ENCODE measurements around the gene SEC16A.

SEC16A gene

DNA sequence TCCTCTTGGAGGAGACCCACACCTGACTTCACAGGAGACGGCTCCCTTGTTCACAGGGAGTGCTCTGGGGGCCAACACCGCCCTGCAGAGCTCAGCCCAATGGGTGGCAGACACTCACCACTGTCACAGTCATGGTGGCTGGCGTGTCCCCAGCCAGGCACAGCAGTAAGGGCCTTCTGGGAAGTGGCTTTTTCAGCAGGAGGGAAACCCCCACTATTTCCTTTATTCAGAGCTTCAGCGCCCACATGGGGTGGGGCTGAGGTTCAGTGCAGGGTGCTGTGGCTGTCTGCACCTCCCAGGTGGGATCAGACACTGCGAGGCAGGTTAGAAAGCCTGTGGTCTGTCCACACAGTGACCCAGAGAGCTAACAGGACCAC is 79.3 kb downstream of the SEC16A start:
- Histone ChIP-seq H3K27me3 (ENCODE audit: insufficient read depth, poor library complexity, severe bottlenecking) (no peaks in the 10 kb centered on the region), H3K27ac (replicated peaks) (no peak overlapping the region), H3K4me3 (replicated peaks; ENCODE audit: insufficient read depth, low read length) (no peak overlapping the region)
- no peak for DNase-seq (ENCODE audit: low read depth in 1 of 2, low spot score in 1 of 2)
- TF ChIP-seq SPI1 (IDR thresholded peaks at IDR 0.05; ENCODE audit: borderline replicate concordance, low read depth) (no peak), GABPA (IDR thresholded peaks at IDR 0.05; ENCODE audit: low read depth) (no peak), POLR2AphosphoS5 (IDR thresholded peaks at IDR 0.05; ENCODE audit: low read depth) (no peak)
- TF ChIP-seq, protein P1, sequence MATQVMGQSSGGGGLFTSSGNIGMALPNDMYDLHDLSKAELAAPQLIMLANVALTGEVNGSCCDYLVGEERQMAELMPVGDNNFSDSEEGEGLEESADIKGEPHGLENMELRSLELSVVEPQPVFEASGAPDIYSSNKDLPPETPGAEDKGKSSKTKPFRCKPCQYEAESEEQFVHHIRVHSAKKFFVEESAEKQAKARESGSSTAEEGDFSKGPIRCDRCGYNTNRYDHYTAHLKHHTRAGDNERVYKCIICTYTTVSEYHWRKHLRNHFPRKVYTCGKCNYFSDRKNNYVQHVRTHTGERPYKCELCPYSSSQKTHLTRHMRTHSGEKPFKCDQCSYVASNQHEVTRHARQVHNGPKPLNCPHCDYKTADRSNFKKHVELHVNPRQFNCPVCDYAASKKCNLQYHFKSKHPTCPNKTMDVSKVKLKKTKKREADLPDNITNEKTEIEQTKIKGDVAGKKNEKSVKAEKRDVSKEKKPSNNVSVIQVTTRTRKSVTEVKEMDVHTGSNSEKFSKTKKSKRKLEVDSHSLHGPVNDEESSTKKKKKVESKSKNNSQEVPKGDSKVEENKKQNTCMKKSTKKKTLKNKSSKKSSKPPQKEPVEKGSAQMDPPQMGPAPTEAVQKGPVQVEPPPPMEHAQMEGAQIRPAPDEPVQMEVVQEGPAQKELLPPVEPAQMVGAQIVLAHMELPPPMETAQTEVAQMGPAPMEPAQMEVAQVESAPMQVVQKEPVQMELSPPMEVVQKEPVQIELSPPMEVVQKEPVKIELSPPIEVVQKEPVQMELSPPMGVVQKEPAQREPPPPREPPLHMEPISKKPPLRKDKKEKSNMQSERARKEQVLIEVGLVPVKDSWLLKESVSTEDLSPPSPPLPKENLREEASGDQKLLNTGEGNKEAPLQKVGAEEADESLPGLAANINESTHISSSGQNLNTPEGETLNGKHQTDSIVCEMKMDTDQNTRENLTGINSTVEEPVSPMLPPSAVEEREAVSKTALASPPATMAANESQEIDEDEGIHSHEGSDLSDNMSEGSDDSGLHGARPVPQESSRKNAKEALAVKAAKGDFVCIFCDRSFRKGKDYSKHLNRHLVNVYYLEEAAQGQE (IDR thresholded peaks at IDR 0.05; ENCODE audit: insufficient replicate concordance, low read depth) = no peak
- TF ChIP-seq, protein P2, sequence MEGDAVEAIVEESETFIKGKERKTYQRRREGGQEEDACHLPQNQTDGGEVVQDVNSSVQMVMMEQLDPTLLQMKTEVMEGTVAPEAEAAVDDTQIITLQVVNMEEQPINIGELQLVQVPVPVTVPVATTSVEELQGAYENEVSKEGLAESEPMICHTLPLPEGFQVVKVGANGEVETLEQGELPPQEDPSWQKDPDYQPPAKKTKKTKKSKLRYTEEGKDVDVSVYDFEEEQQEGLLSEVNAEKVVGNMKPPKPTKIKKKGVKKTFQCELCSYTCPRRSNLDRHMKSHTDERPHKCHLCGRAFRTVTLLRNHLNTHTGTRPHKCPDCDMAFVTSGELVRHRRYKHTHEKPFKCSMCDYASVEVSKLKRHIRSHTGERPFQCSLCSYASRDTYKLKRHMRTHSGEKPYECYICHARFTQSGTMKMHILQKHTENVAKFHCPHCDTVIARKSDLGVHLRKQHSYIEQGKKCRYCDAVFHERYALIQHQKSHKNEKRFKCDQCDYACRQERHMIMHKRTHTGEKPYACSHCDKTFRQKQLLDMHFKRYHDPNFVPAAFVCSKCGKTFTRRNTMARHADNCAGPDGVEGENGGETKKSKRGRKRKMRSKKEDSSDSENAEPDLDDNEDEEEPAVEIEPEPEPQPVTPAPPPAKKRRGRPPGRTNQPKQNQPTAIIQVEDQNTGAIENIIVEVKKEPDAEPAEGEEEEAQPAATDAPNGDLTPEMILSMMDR (IDR thresholded peaks at IDR 0.05; ENCODE audit: insufficient read depth, low read length) = no peak

DNA sequence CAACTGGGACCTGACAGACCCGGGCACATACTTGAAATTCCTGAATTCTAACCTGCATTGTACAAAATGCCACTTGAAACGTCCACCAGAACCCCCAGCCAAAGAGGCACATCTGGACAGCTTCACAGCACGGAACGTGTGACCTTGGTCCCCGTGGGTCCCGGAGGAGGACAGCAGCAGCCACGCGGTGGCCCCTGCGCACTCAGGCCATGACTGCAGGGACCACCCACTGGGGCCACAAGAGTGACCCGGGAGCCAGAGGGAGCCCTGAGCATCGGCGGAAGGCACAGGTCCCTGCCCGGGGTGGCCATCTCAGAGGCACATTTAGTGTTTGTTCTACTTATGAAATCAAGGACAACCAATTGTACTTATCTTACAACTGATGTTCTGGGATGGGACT is 80.8 kb downstream of the SEC16A start:
- no peaks in the 10 kb centered on the region for H3K27me3 ChIP-seq (ENCODE audit: insufficient read depth, poor library complexity, severe bottlenecking)
- TF ChIP-seq, protein P1 (IDR thresholded peaks at IDR 0.05; ENCODE audit: insufficient replicate concordance, low read depth) = no peak
- TF ChIP-seq SPI1 (IDR thresholded peaks at IDR 0.05; ENCODE audit: borderline replicate concordance, low read depth) (no peak), POLR2AphosphoS5 (IDR thresholded peaks at IDR 0.05; ENCODE audit: low read depth) (no peak), GABPA (IDR thresholded peaks at IDR 0.05; ENCODE audit: low read depth) (no peak)
- TF ChIP-seq, protein P2 (IDR thresholded peaks at IDR 0.05; ENCODE audit: insufficient read depth, low read length) = no peak
- no peak for DNase-seq (ENCODE audit: low read depth in 1 of 2, low spot score in 1 of 2)
- no peak overlapping the region for H3K27ac ChIP-seq (replicated peaks)
- H3K4me3 ChIP-seq (replicated peaks; ENCODE audit: insufficient read depth, low read length) = no peak overlapping the region

DNA sequence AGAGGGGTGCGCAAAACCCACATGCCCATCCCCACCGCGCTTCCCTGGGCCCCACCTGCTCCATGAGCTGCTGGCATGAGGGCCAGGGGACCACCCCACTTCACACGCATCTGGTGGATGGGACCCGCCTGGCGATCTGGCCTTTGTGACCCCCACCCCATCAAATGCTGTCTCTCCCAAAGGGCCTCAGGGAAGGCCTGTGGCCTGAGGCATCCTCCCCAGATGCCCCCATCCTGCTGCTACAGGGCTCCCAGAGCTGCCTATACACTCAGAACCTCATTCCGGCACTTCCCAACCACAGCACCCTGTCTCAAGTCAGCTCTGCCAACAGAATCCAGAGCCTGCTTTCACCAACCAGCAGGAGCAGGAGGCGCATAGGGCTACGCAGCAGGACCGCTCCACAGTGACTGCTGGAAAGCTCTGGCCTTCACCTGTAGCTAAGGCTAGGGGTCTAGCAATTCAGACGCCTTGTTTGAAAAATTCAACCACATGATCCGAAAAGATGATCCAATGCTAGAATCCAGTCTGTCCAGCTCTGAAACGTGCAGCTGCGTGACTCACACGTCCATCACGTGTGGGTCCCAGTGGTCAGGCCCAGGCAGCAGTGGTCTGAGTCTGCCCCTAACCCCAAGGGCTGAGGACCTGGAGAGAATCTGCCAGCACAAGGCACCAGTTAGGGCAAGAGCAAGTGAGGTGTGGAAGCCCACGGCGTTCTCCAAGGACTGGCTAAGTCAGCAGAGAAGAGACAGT is 81.5 kb downstream of the SEC16A start:
- no peak for DNase-seq (ENCODE audit: low read depth in 1 of 2, low spot score in 1 of 2)
- TF ChIP-seq POLR2AphosphoS5 (IDR thresholded peaks at IDR 0.05; ENCODE audit: low read depth) (peak; percentile 35; the same call in 1 of the 2 replicates), SPI1 (IDR thresholded peaks at IDR 0.05; ENCODE audit: borderline replicate concordance, low read depth) (no peak)
- TF ChIP-seq, protein P1 (IDR thresholded peaks at IDR 0.05; ENCODE audit: insufficient replicate concordance, low read depth) = no peak

More for the DNA sequence above, 81.5 kb downstream of the SEC16A start:
- Histone ChIP-seq H3K4me3 (replicated peaks; ENCODE audit: insufficient read depth, low read length) (no peak overlapping the region), H3K27me3 (ENCODE audit: insufficient read depth, poor library complexity, severe bottlenecking) (no peaks in the 10 kb centered on the region), H3K27ac (replicated peaks) (no peak overlapping the region)
